NCI-H748 (cell line): ENCODE measurements around the gene CPA5.

Experiments used
- DNase-seq: peaks from one replicate; lab custom pipeline; 2025; ENCODE audit not compliant: unreplicated experiment; lab: John Stamatoyannopoulos, UW

Gene CPA5

DNA sequence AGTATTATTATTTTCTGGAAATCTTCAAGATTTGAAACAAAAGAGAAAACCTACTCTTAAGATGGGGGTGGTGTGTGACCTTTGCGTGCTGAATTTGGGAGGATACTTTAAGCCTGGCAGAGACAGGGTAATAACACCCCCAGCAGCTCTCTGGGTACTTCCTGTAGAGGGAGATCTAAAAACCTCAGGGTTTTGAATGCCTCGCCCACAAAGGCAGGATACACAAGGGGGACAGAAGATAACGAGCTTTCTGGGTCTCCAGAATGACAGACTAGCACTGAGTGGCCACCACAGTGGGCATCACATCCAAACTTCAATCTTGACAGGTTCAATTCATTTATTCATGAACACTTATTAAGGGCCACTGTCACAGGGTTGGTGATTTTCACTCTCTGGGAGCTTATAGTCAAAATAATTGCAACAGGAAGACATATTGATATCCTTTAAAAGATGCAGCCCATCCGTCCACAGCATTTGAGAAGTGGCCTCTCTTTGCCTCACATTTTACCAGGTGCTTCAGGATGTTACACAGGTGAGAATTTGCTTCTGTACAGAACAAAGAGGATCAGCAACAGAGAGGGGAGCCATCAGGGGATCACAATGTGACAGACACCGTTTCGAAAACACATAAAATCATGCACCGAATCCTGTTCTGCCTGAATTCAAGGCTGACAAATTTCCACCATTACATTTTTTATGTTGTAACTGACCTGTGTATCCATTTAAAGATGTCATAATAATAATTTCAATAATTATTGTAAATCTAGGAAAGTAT lies 50.0 kb downstream of the CPA5 start:
- DNase-seq: peak; percentile 66

DNA sequence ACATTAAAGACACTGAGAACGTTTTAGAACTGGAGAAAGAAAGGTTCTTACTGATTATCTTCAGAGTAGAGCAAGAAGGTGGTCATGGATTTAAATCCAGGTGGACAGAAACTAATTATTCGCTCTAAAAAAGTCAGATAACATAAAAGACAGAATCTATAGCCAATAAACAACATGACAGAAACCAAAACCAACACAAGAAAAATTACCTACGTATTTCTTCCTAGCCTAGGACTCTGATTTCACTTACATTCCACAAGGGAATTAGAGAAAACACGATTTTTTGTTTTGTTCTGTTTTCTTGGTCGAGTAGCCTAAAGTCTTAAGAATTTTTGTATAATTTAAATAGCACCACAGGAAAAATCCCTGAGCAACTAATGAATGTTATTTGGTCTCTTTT lies 50.8 kb downstream of the CPA5 start:
- no peak for DNase-seq

DNA sequence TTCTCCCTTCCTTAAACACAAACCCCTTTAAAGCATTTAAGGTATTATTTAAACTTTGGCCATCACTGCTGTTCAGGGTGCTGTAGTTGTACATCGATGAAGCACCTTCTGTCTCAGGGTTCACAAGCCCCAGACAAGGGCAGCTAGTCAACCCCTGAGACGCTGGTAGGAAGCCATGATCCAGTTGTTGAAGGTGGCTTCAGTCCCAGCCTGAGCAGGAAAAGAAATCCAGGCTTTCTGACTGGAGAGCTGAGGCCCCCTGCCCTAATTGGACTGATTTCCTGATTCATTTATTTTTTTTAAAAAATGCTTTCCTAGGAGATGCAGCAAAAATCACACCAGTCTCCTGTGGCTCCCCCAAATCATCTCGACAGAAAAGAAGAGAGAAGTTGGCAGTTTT lies 51.5 kb downstream of the CPA5 start:
- peak; percentile 43 for DNase-seq

DNA sequence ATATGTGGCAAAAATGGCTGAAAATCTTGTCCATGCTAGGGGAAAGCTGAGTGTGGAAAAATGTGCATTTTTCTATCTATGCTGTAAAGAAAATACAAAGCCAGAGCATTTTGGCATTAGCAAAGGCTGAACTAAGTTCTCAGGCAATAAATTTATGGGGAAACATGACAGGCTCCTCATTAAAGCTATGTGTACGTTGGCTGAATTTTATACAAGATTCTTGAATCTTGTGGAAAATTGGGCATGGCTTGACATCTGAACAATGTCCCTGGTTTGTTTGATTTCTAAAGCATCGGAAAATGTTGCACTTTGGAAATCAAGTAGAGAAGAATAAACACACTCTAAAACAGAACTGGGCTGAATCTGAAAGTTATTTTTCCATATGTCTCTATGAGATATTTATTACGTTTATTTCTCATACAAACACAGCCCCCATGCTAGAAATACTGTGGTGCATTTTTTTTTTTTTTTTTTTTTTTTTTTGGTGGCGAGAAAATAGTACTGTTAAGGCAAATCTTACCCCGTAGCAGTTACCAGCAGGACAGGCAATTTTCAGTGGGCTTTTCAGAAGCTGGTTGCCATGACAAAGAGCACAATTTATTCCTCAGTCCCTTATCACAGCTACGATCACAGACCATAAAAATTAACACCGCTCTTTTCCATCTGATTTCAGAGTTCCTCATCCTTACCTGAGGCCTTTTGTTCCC lies 52.6 kb downstream of the CPA5 start:
- DNase-seq: peak; percentile 79

DNA sequence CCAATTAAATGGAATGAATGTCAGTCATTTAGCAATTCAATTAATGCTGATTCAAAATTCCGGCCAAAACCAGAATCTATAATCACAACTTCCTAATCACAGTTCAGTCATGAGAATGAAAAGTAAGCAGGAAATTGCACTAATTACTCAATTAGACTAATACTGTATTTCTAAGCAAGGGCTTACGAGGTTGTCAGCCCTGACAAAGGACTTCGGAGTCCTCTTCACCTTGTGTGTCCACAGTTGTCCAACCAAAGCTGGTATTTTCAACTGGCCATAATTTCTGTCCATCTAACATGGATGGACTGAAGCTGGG lies 53.1 kb downstream of the CPA5 start:
- DNase-seq: peak; percentile 99

DNA sequence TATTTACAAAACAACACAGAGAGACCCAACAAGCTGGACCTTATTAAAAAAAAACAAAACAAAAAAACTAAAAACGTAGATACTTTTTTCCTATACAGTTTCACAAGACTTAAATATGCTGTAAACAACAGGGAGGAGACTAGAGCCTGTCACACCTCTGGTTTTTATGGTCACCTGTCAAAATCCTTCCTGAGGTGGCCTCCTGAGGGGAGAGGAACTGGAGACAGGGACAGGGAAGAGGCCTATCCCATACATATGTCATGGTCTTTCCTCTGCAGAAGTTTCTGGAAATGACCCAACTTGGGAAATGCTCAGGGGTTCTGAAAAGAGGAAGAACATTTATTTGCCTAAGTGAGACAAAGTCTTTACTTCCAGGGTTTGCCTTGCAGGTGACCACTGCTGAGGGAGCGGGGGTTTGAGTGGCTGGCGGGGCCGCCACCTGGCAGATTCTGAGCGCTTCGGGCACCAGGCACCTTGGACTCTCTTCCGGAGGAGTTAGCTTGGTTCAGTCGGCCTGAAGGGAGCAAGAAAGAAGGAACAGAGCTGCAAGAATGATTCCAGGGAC lies 54.0 kb downstream of the CPA5 start:
- DNase-seq: peak; percentile 55

DNA sequence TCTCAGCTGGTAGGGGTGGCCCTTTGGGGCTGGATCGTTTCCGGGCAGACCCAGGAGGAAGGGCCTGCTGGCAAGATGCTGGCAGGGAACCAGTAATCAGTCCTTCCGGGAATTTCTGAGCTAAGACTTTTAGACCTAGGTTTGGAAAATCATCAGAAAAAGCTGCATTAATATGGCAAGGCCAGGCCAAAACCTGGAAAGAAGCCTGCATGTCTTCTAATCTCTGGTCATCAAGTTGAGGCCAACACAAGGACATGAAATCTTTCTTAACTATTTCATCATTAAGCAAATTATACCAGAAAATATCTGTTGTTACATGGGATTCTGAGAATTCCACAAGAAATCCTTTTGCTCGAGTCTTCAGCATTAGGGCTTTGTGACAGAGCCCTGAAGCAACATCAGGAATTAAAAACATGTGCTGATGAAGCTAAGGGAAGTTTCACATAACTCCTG lies 55.5 kb downstream of the CPA5 start:
- no peak for DNase-seq

DNA sequence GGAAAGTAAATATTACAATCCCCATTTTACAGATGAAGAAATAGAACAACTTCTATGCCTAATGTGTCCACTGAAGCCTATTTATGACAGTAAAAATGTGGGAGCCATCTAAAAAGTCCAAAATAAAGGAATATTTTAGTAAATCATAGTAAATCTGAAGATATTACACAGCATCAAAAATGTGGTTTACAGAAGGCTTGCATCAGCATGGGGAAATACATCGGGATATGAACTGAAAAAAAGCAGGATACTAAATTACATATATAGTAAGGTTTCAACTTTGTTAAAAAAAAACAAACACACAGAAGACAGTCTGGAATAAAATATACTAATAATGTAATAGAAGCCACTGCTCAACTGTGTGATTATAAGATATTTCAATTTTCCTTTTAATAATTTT lies 56.5 kb downstream of the CPA5 start:
- DNase-seq: no peak

DNA sequence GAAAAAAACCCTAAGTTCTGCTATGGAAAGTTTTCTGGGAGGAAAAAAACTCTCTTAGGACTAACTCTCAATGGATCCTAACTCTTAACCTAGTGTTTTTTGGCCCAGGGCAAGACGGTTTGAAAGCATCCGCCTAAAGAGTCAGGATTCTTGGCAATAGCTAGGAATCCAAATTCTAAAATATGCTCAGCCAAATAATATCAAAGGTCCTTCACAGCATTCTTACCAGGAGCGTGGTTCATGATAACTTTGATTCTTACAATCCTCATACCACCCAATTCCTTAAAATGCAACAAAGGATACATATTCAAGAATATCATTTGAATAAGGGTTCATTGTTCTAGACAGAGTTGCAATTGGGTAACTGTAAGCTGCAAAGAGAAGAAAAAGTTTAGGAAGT lies 57.0 kb downstream of the CPA5 start:
- no peak for DNase-seq

DNA sequence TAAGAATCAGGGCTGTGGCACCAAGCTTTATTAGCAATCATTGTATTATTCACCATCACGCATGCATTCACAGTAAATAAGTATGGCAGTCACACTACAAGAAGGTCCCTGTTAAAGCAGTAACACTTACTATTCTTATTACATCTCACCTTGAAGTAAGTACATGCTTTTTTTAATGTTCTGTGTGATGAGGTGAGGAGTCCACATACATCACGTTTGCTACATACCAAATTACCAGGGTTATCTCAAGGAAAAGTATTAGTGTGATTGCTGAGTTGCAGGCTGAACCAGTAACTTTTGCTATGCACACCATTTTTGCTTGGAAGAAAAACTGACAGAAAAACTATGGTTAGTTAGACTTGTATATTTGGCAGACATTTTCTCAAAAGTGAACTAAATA lies 60.4 kb downstream of the CPA5 start:
- no peak for DNase-seq

DNA sequence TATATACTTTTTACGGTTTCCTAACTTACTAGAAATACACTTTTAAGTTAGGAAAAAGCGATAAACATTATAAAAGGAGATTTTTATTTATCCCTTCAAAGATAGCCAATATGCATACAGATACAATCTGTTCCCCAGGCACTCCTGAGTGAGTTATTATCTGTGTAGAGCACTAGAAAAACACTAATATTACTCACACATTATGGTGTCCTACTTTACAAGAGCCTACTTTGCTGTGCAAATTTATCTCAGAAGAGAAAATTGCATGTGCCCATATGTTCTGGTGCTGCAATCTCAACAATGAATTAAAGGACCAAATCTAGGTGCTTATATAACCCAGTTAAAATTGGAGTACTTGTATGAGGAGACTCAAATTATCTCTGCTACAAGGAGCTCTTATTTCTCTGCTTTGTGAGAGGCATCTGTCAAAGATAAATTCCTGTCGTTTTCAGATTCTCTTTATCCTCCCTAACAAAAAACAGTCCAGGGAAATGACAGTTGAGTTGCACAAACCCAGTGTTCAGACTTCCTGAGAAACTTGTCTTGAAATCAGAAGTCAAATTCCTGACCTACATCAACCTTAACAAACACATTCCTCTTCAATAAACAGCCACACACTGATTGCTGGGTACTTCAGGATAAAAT lies 64.6 kb downstream of the CPA5 start:
- DNase-seq: peak; percentile 81

DNA sequence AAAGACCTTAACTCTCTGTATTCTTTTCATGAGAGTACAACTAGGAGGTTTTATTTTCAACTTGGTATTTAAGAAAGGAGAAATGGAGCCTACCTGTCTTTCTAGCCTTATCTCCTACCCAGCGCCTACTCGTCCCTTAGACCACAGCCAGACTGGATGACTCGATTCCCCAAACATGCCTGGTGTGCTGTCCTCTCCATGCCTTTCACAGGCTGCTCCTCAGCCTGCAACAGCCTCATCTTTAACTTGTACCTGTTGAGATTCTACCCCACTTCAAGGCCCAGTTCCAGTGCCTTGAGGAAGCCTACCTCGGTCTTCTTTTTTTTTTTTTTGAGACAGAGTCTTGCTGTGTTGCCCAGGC lies 65.1 kb downstream of the CPA5 start:
- DNase-seq: no peak

DNA sequence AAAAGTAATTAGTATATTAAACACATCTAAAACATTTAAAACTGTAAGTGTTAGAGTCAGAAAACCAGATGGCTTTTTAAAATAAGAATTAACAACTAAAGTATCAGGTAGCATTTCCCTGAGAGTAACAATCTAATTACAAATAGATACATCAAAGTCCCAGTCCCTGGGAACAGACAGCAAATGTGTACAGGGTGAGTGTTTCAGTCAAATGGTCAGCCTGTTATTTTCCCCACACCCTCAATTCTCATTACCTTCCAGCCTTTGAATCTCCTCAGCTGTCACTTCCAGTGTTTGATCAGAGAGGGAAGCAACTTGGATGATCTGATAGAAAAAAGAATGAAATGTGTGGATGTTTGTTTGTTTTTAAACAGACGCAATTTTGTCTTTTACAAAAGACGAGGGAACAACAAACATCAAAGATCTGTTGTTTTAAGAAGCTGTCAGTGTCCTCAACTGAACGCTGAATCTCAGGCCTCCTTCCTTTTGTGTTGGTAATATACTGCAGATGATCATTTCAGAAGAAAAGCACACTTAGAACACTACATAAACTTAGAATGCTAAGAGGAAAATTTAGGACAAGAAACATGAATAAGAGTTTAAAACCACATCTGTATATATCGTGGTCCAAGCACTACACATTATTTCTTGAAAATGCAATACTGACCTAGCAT lies 66.4 kb downstream of the CPA5 start:
- peak; percentile 81 for DNase-seq

DNA sequence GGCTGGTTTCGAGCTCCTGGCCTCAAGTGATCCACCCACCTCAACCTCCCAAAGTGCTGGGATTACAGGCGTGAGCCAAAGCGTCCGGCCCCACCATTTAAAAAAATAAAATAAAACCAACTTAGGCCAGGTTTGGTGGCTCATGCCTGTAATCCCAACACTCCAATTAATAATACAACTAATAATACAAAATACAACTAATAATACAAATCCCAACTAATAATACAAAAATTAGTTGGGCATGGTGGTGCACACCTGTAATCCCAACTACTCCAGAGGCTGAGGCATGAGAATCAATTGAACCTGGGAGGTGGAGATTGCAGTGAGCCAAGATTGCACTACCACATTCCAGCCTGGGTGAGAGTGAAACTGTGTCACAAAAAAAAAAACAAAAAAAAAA lies 68.6 kb downstream of the CPA5 start:
- DNase-seq: no peak

DNA sequence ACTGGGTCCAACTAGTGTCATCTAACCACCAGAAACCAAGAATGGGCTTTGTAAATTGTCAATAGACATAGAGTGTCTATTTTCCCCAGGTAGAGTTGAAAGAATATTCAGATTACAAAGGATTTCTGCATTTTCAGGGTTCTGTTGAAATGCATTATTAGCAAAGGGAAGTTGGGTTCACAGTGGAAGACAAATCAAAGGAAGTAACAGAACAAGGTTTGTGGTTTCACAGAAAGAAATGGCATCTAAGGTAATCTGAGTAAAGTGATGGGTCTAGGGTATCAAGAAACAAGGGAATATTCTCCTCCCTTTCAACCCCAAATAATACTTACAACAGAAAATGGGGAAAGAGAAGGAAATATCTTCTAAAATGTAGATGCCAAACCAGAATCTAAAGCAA lies 70.4 kb downstream of the CPA5 start:
- DNase-seq: no peak

DNA sequence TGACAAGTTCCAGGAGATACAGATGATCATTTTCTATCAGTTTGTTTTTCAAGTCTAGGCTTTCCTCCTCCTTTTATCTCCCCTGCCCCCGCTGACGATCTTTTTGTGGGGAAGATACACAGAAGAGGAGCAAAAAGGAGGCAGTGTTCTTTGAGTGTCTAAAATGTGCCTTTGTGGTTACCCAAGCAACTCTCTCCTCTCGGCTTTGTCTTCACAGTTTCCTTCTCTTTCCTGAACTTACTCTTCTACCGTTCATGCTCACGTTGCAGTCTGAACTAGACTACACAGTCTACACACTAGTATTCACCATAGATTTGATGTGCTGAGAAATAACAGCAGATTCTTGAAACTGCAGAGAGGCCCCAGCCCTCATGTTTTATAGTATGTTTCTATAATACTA lies 72.6 kb downstream of the CPA5 start:
- DNase-seq: no peak

DNA sequence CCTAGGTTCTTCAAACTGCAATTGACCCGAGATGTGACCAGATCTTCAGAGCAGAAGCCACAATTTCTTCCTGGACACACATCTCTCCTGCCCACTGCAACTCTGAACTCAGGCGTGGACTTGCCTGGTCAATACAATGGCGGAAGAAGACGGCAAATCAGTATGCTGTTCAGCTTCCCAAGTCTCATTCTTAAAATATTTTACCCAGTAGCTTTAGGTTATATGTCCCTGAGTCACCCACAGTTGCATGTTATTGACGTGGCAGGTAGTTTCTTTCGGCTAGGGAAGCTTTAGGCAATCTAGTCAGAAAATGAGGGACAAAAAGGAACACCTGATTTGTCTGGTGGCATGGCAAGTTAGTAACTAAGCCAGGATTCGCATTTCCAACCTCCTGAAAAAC lies 73.7 kb downstream of the CPA5 start:
- DNase-seq: no peak
